Activated naive CD4-positive, alpha-beta T cell treated with Interleukin-2 at 50 U/mL for 16 hours (primary cell): ENCODE measurements around the gene FERMT1.
"Not testable (repeated sequence)": the region's sequence is repeated elsewhere in the genome, so short reads cannot be mapped to it uniquely, and the experiment has no call there.

ENCODE experiments used
- DNase-seq: peaks from one replicate; pipeline ENCODE4 v3.0.0-alpha.2; 2020

FERMT1 gene

GRCh38 chr20:6066582-6066981 is 56.2 kb downstream of the FERMT1 start:
- DNase-seq, result no peak

DNA sequence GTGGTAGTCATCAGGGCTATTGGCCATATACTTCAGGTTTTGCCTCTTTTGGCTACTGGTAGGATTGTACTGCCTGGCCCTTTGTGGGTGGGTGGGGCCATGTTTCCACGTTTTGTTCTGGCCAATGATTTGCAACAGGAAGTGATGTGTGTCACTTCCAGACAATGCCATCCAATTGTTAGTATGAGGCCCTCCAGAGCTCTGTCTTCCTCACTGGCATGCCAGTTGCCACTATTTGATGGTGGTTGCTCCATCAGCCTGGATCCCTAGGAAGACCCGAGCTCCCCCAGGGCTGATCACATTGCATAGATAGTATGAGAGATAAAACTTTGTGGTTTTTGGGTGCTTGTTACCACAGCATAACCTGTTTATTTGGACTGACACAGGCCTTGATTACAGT is 61.3 kb downstream of the FERMT1 start:
- no peak for DNase-seq

- no peak for DNase-seq
These were observed 62.6 kb downstream of the FERMT1 start for GRCh38 chr20:6060213-6060612.

DNA sequence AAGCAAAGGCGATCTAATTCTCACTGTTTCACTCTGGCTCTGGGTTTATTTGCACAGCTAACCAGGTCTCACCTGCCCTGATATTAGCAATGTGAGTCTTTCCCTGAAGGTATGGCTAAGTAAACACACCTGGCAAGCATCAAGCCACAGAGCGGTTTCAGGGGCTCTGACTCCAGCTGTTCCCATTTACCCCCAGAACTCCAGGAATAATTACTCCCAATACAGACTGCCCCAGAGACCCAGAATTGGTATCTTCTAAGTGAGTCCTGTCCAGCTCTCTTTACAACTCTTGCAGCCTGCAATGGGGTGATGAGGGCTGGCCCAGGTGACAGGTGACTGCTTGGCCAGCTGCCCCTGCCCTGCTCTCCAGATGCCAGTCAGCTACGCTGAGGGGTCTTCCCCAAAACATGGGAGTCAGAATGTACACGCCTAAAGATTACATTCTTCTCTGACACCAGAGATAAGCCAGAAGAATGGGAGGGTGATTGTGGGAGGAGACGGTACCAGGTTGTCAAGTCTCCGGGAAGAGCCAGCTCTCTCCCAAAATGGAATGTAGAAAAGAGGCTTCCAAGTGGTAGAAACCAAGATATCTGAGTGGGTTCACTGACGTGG is 64.0 kb downstream of the FERMT1 start:
- DNase-seq, result no peak

GRCh38 chr20:6057691-6058090 is 65.1 kb downstream of the FERMT1 start:
- no peak for DNase-seq

GRCh38 chr20:6057139-6057538 is 65.7 kb downstream of the FERMT1 start:
- no peak for DNase-seq

DNA sequence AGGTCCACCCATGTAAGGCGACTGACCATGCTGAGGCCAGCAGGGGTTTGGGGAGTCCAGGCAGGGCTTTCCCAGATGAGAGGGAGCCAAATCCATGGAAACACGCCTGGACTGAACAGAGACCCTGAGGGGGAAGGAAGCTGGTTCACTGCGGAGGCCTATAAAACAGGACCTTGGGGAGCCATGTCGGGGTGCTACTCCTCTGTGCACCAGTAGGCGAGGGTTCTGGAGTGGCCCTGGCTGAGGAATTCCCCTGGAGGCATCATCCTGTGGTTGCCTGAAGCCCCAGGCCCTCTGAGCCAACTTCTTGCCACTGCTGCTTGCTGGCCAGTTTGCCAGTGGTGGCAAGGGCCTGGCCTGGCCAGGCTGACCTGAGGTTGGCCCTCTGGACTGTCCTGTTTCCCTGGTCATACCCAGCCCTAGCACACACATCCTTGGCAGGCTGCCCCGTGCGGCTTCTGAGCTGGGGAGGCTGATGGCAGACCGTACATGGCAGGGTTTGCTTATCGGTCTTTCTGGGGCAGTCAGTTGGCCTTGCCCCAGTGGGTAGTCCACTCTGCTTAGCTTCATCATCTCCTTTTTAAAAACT is 66.8 kb downstream of the FERMT1 start:
- DNase-seq, result no peak

DNA sequence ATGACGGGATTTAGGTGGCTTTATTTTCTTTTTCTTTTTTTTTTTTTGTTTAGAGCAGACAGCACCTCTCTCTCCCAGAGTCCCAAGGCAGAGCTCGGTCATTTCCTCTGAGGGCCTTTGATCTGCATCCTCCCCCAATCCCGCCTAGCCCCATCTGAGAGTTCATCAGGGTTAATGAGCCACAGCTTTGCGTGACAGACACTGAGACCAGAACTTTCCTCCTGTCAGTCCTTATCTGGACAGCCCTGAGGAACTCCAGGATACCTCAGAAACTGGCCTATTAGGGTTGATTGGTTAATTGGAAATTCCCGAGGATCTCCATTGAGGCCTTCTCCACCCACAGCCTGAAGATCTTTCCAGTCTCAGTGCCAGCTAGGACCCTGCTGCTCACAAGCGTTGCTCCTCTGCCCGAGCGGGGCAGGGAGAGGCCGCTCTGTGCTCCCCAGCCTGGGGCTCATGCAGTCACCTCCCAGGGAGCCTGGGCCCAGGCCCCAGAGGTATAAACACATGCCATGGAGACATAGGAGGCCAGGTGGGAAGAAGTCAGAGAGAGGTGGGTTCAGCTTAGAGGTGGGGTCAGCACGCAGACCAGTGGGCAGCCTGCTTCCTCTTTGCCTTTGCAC is 67.6 kb downstream of the FERMT1 start:
- no peak for DNase-seq

- DNase-seq, result not testable (repeated sequence)
These were observed 68.2 kb downstream of the FERMT1 start for GRCh38 chr20:6054689-6055051.

DNA sequence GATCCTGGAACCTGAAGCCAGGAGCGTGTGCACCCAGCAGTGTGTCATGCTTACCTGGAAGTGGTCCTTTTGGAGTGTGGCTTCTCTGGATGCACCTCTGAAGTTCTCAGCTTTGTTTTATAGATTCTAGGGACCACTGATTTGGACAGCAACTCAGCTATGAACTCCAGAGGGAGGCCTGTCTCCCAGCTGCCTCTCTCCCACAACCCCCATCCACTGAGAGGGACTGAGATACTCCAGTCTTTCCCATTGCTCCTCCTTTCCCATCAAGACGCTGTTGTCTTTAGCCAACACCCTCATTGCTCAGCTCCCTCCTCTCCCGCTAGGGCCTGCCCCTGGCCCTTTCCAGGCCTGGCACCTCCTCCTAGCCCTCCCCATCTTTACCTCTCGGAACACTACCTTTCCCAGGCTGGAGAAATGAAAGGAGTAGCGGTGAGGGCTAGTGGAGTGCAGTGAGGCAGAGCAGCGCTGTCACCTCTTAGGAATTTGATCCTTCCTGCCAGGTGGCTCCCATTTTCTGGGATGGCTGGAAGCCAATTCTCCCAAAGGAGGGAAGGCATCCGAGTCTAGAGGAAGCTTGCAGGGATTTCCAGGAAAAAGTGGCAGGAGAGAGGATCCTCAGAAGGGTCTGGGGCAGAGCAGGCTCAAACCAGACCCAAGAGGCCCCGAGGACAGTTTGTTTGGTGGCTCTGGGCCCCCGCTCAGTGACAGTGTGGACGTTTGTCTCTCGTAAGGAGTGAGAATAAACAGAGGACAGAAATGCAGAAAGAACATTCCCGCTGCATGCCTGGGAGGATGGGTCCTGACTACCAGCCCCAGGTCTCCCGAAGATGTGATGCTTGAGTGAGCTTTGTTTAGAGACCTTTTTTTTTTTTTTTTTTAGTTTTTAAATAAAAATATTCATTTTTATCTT is 68.8 kb downstream of the FERMT1 start, which contains the start of gene LRRN4:
Gene LRRN4, minus strand, starts transcription at position 285 of the 913 bp plus-strand sequence. CDS start 1,261 bp downstream, outside the sequence.
- no peak for DNase-seq

- DNase-seq, result no peak
These were observed 69.6 kb downstream of the FERMT1 start for GRCh38 chr20:6053064-6053775.

GRCh38 chr20:6051505-6051904 is 71.3 kb downstream of the FERMT1 start:
- DNase-seq, result no peak

- no peak for DNase-seq
These were observed 74.4 kb downstream of the FERMT1 start for GRCh38 chr20:6048391-6048790.

- DNase-seq, result no peak
These were observed 76.4 kb downstream of the FERMT1 start for GRCh38 chr20:6046432-6046831.

DNA sequence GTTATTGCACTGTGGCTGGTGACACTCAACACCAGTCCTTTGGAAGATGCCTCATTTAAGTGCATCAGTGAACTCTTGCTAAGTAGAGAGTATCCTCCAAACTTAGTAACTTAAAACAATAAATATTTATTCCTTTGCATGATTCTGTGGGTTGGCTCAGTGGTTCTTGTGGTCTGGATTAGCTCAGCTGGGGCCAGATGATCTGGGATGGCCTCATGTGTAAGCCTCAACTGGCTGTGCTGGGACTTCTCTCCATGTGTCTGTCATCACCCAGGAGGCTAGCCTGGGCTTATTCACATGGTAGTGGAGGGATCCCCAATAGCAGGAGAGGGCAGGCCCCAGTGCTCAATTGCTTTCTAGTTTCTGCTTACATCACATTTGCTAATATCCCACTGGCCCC is 77.3 kb downstream of the FERMT1 start:
- DNase-seq, result no peak

DNA sequence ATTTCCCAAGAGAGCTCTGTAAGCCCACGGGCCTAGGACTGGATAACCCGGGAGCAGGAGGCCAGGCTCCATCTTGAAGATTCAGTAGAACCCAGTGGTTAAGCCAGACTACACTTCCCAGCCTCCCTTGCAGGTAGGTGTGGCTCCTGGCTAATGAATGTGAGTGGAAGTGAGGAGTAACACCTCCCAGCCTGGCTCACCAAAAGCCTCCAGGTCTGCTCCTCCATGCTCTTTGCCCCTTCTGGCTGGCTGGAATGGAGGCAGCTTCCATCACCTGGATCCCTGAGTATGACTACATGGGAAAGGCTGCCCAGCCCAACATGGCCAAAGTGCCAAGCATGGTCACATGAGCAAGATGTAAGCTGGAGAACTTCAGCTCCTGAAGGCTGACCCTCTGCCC is 78.7 kb downstream of the FERMT1 start:
- no peak for DNase-seq

DNA sequence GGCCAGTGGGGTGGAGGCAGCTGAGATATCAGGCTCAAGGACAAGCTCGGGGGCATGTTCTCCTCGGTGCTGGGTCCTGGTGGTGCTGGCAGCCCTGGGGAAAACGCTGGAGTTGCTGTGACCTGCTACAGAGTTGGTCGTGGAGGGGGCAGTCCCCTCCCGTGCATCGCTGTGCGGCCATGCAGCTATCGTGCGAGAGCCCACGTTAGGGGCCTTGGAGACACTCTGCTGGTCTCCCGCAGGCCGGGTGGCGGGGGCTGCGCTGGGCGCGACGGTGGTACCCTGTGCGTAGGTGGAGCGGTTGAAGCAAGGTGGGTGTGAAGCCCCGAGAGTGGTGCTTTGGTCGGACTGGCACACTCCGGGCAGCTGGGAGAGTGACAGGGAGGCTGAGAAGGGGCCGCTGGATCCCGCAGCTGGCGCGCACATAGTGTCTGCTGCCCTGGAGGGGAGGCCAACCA is 81.0 kb downstream of the FERMT1 start:
- no peak for DNase-seq

DNA sequence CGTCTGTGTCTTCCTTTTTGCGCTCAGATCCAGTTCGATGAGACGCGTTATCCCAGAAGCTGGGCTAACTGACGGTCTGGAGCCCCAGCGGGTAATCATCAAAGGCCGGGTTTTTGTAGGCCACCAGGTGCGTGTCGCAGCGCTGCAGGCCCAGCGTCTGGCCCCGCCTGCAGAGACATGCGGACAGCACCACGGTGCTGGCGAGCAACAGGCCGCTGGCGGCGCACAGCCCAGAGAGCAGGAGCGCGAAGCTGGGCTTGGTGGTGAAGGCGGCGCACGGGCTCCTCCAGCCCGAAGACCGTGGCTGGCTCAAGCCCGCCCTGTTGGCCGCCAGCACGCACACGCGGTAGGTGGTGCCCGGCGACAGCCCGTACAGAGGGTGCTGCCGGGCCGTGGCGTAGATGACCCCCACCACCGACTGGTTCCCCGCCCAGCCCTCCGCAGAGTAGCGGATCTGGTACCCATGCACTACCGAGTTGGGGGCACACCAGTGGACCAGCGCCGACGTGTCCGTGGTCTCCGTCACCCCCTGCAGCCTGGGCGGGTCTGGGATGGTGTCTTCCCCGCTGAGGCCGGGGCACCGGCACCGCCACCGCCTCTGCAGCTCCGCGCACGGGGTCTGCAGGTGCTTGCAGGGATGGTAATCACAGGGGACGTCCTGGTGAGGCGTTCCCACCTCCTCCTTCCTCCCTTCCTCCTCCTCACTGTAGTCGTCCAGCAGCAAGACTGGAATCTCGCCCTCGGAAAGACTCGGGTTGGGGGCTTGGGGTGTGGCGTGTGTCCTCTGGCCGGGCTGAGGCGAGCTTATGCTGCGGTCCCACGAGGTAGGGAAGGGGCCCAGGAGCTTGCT is 81.6 kb downstream of the FERMT1 start:
- DNase-seq, result no peak

DNA sequence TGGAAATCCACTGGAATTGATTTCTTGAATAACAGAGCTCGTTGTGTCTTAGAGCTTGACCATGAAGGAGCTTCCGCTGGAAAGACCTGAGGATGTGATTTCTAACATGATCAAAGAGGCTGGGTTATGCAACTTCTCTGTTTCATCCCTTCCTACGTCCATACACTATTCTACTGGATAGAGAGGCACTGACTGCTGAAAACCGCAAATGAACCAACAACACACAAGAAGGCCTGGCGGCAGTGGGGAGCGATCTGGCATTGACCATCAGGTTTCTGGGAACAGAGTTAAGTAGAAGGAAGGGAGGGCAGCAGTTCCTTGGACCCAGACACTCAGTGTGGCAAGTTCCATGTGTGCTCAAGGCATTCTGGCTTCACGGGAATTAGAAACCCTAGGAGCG is 82.3 kb downstream of the FERMT1 start:
- DNase-seq, result no peak

- no peak for DNase-seq
These were observed 83.1 kb downstream of the FERMT1 start for GRCh38 chr20:6039766-6040165.

DNA sequence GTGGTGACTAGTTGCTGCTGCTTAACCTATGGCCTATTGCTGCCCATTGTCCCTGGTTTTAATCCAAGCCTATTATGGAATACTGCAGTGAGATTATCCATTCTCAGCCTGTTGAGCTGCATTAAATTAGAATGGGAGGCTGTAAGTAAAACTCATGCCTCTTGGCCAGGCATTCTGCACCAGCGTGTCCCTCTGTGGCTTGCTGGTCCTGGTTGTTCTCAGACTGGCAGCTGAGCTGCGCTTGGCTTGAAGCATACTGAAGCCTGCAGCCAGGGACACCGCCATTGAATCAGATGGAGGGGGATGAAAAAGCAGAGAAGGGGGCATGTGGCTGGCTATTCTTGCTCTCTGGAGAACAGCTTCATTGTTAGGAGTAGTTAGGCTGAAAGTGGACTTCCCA is 84.6 kb downstream of the FERMT1 start:
- DNase-seq, result no peak

GRCh38 chr20:6037082-6037481 is 85.7 kb downstream of the FERMT1 start:
- no peak for DNase-seq
